SW 1271 (cell line): ENCODE measurements around the gene TSKU.
"Not testable (repeated sequence)": the region's sequence is repeated elsewhere in the genome, so short reads cannot be mapped to it uniquely, and the experiment has no call there.

Experiments
- DNase-seq, 2 experiments: peaks; one replicate each; lab custom pipeline; 2025; lab: John Stamatoyannopoulos, UW

TSKU gene

DNA sequence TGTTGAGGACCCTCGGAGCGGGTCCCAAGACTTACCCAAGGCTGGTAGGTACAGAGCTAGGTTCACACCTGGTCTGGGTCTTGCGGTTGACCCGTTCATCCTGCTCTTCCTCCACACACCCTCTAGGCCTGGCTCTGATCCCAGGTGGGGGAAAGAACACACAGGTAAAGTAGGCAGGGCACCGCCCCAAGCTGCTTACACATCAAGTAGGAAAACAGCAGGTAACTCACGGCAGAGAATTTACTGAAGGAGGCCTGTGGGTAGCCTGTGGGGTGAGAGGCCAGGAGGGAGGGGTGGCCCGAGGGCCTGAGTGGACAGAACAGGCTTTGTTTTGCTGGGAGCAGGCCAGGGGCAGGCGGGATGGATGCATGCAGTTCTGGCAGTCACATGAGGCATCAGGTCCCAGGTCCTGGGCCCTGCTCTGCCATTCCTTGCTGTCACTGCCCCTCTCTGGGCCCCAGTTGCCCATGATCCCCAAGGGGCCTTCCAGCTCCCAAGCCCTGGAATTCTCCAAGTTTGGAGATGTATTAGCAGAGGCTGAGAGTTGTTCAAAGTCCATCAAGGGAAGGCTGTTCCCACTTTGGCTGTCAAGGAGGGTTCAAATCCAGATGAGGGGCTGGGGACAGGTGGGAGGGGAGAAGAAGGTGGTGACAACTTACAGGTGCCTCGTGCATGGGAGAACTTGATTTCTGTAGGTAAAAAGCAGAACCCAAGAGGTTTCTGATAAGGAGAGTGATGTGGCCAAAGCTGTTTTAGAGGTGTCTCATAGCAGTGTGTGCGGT, 5.7 kb downstream of the TSKU start:
- no peak for DNase-seq

DNA sequence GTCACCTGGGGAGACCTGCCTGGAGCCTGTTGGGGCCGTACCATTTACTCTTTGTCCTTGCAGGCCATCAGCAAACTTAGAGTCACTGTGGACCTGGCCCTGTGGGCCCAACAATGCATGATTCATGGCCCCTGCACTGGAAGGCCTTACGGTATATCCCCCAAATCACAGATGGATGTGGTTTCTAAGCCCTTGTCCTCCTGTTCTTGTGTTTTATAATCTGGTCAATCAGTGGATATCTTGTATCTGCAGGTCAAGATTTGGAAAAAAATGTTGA, 6.2 kb downstream of the TSKU start:
- DNase-seq: no peak

DNA sequence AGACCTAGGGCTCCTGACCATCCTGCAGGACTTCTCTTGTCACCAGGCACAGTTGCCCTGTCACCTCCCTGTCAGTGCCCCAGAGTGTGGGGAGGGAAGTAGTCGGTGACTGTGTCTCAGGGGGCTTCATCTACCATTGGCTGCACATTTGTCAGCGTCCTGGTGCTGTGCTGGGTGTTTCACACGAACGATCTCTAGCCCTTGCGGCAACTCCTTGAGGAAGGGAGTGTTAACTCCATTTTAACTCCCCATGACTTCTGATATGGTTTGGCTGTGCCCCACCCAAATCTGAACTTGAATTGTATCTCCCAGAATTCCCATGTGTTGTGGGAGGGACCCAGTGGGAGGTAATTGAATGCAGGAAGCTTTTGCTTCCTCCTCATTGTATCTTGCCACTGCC, 7.1 kb downstream of the TSKU start:
- DNase-seq: no peak

DNA sequence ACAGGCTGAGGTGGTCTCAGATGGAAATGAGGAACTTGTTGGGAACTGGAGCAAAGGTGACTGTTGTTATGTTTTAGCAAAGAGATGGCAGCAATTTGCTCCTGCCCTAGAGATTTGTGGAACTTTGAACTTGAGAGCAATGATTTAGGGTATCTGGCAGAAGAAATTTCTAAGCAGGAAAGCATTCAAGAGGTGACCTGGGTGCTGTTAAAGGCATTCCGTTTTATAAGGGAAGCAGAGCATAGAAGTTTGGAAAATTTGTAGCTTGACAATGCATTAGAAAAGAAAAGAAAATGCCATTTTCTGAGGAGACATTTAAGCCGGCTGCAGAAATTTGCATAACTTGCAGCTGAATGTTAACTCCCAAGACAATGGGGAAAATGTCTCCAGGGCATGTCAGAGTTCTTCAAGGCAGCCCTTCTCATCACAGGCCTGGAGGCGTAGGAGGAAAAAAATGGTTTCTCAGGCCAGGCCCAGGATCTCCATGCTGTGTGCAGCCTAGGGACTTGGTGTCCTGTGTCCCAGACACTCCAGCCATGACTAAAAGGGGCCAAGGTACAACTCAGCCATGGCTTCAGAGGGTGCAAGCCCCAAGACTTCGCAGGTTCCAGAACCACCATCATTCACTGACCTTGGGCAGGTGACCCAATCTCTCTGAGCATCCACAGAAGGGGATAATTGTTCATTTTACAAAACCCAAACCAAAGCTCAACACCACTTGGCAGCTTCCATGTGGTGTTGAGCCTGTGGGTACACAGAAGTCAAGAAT, 8.0 kb downstream of the TSKU start:
- DNase-seq: not testable (repeated sequence)

DNA sequence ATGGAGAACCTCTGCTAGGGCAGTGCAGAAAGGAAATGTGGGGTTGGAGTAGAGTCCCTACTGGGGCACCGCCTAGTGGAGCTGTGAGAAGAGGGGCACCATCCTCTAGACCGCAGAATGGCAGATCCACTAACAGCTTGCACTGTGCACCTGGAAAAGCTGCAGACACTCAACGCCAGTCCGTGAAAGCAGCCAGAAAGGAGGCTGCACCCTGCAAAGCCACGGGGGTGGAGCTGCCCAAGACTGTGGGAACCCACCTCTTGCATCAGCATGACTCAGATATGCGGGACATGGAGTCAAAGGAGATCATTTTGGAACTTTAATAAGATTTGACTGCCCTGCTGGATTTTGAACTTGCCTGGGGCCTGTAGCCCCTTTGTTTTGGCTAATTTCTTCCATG, 8.7 kb downstream of the TSKU start:
- DNase-seq: no peak

DNA sequence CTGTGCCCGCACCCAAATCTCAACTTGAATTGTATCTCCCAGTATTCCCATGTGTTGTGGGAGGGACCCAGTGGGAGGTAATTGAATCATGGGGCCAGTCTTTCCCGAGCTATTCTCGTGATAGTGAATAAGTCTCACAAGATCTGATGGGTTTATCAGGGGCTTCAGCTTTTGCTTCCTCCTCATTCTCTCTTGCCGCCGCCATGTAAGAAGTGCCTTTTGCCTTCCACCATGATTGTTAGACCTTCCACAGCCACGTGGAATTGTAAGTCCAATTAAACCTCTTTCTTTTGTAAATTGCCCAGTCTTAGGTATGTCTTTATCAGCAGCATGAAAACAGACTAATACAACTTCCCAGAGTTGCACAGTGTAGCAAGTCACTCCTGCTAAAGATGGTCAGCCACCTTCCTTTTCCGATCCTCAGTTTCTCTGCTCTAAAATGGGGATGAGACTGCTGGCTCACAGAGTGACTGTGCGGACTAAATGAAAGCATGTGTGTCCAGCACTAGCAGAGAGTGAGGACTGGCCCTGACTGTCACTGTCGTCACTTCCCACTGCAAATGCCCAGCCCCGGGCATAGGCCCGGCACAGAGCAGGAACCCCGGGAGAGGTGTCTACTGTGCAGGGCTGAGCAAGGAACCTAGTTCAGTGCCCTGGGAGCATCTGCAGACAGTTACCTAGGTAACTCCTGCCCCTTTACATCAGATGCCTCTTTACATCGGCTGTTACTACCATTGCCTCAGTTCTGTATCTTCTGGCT, 9.5 kb downstream of the TSKU start:
- no peak for DNase-seq

DNA sequence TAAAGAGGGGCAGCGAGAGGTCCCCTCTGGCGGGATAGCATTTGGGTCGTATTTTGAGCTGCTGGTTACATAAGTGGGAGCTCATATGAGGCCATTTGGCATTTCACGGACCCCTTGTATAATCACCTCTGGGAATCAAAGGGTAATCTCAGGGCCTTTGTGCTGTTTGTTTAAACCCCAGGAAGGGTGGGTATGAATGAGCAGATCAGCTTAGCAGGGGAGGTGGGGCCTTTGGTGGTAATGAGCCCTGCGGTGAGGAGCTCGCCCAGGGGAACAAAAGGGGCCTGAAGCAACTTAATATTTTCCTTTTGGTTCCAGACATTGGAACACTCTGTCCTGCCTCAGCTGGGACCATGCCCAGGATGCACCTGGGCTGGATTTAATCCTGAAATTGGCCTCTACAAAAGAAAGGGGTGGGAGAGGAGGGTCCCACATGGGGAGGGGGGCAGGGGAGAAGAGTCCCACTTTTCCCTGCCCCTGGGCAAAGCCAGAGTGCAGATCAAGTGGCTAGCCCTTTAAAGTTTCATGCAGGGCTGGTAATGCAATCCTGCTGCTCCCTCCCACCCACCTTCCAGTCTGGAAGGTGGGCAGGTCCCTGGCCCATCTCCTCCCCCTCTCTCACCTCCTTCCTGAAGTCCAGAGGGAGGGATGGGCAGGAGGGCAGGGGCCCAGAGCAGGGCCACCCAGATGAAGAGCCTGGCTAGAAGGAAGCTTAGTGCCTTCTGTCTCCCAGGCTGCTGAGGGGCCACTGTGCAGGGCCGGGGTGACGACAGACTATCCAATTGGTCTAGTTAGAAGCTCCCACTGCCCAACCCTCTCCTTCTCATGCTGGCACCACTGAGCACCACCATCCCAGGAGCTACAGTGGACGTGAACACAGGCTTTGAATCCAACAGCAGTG, 10.5 kb downstream of the TSKU start:
- no peak for DNase-seq

DNA sequence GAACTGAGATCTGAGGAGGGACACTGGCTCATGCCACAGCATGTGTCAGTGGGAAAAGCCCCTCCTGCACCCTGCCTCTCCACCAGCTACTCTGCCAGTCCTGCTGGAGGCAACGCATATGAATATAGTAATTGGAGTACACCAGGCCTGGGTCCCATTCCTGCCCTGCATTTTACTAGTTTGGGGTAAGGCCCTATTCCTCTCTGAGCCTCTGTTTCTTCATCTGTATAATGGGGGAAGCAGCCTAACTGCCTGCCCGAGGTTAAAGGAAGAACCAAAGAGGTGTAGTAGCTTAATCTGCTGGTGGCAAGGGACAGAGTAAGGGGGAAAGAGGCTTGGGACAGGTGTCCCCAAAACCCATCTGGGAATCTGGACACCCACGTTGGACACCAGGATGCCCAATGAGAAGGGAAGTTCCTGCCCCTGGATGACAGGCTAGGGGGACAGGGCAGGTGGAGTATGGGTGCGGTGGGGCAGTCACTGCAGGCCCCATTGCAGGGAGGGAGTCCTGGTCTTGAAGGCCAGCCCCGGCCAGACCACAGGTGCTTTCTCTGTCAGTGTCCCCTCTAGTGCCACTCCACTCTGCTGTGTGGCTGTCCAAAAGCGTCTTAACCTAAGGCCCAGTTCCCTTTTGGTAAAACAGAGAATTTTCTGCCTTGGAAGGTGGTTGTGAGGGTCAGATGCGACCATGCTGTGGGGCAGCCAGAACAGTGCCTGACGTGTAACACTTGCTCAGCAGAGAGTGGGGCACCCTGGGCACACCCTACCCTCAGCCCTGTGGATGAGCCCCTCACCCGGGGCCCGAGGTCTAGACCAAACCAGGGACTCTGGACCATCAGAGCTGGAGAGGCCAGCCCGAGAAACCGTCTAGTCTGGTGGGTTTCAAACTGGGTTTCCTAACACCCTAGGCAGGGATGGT, 11.5 kb downstream of the TSKU start:
- DNase-seq: no peak

DNA sequence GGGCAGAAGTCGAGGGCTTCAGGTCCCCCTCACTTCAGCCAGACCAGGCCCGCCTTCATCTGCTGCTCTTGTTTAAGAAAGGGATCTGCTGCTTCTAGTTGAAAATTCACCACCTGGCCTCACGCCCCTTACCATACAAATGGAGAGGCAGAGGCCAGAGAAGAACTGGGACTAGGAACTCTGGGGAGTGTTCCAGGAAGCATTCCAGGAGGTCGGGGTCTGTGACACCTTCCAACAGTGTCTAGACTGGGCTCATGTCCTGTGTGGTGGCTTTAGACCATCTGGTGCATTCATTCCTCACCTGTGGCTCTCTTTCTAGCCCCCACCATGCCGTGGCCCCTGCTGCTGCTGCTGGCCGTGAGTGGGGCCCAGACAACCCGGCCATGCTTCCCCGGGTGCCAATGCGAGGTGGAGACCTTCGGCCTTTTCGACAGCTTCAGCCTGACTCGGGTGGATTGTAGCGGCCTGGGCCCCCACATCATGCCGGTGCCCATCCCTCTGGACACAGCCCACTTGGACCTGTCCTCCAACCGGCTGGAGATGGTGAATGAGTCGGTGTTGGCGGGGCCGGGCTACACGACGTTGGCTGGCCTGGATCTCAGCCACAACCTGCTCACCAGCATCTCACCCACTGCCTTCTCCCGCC, 12.3 kb downstream of the TSKU start:
- DNase-seq: no peak

DNA sequence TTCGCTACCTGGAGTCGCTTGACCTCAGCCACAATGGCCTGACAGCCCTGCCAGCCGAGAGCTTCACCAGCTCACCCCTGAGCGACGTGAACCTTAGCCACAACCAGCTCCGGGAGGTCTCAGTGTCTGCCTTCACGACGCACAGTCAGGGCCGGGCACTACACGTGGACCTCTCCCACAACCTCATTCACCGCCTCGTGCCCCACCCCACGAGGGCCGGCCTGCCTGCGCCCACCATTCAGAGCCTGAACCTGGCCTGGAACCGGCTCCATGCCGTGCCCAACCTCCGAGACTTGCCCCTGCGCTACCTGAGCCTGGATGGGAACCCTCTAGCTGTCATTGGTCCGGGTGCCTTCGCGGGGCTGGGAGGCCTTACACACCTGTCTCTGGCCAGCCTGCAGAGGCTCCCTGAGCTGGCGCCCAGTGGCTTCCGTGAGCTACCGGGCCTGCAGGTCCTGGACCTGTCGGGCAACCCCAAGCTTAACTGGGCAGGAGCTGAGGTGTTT, 12.8 kb downstream of the TSKU start:
- DNase-seq: no peak

DNA sequence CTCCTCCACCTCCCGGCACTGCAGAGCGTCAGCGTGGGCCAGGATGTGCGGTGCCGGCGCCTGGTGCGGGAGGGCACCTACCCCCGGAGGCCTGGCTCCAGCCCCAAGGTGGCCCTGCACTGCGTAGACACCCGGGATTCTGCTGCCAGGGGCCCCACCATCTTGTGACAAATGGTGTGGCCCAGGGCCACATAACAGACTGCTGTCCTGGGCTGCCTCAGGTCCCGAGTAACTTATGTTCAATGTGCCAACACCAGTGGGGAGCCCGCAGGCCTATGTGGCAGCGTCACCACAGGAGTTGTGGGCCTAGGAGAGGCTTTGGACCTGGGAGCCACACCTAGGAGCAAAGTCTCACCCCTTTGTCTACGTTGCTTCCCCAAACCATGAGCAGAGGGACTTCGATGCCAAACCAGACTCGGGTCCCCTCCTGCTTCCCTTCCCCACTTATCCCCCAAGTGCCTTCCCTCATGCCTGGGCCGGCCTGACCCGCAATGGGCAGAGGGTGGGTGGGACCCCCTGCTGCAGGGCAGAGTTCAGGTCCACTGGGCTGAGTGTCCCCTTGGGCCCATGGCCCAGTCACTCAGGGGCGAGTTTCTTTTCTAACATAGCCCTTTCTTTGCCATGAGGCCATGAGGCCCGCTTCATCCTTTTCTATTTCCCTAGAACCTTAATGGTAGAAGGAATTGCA, 13.5 kb downstream of the TSKU start:
- no peak for DNase-seq

DNA sequence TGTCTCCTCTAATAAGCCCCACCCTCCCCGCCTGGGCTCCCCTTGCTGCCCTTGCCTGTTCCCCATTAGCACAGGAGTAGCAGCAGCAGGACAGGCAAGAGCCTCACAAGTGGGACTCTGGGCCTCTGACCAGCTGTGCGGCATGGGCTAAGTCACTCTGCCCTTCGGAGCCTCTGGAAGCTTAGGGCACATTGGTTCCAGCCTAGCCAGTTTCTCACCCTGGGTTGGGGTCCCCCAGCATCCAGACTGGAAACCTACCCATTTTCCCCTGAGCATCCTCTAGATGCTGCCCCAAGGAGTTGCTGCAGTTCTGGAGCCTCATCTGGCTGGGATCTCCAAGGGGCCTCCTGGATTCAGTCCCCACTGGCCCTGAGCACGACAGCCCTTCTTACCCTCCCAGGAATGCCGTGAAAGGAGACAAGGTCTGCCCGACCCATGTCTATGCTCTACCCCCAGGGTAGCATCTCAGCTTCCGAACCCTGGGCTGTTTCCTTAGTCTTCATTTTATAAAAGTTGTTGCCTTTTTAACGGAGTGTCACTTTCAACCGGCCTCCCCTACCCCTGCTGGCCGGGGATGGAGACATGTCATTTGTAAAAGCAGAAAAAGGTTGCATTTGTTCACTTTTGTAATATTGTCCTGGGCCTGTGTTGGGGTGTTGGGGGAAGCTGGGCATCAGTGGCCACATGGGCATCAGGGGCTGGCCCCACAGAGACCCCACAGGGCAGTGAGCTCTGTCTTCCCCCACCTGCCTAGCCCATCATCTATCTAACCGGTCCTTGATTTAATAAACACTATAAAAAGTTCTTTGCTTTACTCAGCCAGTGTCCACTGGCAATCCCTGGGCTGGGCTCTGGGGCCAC, 14.4 kb downstream of the TSKU start:
- DNase-seq: no peak

DNA sequence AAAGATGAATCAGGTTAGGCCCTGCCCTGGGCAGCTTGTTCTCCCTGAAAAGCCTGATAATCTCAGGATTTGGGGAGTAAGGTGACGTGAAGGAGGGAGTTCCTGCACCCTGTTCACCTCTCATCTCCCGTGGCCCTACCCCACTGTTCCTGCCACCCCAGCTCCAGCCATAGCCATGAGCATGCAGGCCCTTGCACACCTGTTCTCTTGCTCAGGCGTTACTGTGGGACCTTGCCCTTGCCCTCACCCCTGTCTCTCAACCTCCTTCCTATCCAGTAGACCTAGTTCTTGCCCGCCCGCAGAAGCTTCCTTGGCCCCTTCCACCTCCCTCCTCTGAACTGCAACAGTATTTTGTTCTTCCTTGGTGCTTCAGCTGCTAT, 15.0 kb downstream of the TSKU start:
- DNase-seq: no peak

DNA sequence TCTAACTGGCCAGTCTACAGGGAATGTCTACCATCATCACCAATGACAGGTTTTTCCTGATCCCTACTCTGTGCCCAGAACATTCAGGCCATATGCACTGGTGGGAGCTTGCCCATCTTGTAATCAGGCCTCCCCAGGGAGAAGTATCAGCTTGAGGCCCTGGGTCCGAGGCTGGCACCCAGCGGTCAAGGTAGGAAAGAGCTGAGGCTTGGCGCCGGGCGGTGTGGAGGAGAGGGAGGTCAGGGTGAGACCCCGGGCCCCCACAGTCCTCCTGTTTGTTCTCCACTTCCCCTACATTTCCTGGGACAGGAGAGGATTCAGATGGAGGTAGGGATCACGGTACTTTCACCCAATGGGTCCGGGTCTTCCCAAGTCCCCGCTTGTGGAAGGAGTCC, 15.5 kb downstream of the TSKU start:
- no peak for DNase-seq

DNA sequence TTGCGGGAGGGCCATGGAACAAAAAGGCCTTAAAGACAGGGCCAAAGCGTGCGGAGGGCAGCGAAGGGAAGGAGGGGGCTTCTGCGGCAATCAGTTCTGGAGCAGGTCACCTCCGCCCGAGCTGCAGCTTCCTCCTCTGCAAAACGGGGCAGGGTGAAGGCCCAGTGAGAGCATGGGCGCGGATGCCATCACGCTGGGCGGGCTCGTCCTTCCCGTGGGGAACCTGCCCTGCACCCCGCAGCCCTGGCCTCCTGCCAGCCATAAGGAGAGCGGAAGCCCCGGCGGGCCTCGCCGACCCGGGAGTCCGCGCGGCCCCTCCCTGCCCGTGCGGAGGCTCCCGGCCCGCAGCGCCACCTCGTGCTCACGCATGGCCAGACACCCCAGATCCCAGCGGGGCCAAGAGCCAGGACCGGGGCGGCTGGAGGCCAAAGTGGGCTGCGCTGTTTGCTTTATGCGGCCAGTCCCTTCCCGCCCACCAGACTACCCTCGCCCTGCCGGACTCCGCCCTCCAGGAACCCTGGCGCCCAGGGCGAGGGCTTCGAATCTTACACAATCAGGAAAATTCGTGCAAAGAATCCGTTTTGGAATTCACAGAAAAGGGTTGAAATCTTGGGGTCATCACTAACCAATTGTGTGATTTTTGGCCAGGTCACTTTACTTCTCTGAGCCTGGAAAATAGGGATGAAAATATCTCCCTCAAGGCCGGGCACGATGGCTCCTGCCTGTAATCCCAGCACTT, 16.1 kb downstream of the TSKU start:
- peak; percentile 29 to 41 for DNase-seq

DNA sequence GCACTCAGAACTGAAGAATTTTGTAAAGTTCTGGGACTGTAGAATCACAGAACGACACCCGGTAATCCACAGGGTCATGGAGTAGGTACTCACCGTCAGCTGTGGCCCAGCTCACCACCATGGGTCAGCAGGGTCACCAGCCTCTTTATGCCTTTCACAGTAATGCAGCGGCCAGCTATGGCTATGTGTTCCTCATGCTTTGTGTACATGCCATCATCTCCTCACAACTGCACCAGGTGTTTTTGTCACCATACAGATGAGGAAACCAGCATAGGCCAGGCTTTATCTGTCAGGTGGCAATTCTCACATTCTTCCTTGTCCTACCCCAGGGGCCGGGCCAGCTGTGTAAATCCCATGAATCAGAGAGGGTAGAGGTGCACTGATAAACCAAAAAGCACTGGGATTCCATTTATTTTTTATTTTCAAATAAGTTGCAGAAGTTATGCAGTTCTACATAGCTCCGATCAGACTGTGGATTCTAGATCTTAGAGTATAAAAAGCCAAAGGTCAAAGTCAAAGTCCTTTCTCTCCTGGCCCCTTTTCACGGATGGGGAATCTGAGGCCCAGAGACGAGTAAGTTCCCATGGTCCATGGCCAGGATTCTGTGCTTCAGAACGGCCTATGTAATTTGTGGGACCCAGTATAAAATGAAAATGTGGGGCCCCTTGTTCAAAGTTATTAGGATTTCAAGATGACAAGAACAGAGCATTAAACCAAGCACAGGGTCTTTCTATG, 17.5 kb downstream of the TSKU start:
- no peak for DNase-seq

DNA sequence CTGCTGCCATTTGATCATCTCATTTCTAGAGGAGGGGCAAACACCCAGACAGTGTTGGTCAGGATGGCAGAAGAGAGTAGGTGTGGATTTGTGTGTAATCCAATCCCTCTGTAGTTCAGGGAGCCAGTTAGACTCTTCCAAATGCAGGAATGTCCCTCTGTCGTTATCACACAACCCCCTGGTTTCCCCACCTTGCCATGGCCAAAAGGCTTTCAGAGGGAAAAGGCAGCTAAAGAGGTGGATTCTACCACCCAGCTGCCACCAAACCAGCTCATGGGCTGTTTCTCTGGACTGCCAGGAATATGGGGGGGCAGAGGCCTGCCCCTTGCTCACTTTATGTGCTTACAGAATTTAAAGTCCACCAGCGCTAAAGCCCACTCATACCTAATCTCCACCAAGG, 18.1 kb downstream of the TSKU start:
- DNase-seq: no peak
